IPS DF 19.7 (cell line): ENCODE data around the gene CBLIF.
"Not testable (repeated sequence)": the region's sequence is repeated elsewhere in the genome, so short reads cannot be mapped to it uniquely, and the experiment has no call there.

Experiments used
- DNase-seq: peaks from one replicate; pipeline ENCODE4 v3.0.0-alpha.2; 2013; ENCODE audit warnings: low read depth, low spot score

Gene CBLIF

DNA sequence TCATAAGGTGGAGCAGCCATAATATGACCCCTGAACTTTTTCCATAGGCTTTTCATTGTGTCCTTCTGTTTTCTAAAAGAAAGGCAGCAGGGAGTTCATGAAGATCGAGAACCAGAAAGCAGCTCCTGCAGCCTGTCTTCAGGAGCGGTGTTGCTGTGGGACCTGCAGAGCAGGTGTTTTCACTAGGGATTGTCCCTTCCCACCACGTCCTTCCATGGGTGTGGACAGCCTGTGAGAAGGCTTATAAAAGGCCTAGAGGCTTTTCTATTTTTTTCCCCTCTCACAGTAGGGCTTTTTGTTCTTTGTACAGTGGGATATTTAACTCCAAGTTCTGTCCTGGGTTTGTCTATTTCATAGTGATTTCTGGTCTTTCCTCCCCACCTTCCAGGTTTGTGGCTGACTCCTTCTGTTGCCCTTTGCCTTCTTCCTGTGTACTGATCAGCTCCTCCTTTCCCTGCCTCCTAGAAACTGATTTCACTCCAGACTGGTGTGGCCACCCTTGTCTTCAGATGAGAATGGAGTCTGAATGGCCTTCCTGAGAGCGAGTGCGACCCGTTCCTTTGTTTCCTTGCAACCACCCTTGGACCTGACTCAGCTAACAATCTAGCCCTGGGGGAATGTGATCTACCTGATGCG is 44.8 kb downstream of the CBLIF start:
- no peak for DNase-seq

DNA sequence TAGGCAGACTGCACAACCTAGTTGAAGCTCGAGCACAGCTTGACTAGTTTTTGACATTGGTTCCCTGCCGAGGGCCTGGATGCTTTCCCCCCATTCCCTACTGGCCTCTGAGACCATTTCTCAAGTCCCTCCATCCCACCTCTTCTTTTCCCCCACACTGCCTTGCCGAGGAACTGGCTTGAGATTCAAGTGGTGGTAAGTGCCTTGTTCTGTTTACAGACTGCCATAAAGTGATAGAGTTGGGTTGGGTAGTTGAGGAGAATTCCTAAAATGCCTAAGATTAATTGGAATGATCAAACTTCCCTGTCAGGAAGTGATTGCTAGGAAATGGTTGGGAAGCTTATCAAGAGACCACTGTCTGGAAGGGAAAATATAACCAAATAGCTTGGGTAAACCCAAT is 50.9 kb downstream of the CBLIF start:
- DNase-seq: no peak

DNA sequence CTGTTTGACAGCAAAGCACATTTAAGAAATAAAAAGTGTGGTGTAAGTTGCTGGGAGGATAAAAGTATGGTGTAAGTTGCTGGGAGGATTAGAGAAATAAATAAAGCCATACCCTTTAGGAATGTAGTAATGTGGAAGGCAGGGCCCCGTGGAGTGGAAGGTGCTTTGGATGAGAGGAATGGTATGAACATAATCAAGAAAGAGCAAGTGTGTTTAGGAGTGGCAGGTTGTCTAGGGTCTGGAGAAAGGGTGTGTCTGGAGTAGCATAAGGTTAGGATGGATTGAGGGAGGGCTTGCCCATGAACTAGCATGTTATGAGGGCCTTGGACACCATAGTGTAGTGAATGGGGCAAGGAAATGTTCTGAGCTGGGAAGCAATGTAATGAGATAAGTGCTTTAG is 52.8 kb downstream of the CBLIF start:
- no peak for DNase-seq

DNA sequence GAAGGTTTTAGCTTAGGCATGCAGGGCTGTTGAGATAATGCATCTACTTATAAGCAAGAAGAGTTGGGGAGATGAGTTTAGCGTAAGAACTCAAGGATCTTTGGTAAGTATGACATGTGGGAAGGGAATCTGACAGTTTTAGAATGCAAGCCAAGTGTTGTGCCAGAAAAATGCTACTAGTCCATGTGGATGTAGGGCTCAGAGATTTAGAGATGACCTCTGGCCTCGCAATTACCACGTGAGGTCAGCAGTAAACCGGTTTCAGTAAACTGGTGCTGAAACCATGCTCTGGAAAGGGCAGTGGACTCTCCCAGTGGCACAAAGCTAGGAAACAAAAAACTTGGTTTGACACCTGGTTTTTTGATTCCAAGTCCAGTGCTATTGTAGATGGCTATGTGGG is 53.7 kb downstream of the CBLIF start:
- no peak for DNase-seq

DNA sequence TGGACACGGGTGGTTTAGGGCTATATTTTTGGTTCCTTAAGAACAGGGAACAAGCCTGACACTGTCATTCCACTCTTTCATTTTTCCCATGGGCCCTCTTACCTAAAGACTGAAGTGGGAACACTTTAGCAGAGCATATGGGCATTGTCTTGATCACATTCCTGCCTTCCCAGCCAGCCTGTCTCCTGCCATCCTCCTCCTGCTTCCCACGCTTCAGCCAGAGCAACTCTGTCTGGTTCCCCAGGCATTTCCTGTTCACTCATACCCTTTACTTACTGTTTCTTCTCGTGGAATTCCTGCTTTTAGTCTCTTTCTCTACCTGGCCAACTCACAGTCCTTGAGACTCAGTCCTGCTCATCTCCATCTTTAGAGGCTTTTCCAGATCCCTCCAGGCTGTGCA is 57.5 kb downstream of the CBLIF start:
- DNase-seq: no peak

DNA sequence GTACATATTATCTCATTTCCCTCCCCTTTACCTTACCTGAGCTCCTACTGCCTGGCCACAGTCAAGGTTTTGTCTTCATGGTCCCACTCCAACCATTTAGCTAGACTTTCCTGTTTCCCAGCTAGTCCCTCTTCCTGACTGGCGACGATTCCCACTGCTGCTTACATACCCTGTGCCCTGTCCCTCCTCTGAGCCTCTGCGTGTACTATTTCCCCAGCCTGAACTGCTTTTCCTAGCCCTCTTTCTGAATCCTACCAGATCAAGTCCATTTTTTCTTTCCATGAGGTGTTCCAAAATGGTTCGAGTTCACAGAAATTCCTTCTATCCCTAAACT is 58.1 kb downstream of the CBLIF start:
- no peak for DNase-seq

DNA sequence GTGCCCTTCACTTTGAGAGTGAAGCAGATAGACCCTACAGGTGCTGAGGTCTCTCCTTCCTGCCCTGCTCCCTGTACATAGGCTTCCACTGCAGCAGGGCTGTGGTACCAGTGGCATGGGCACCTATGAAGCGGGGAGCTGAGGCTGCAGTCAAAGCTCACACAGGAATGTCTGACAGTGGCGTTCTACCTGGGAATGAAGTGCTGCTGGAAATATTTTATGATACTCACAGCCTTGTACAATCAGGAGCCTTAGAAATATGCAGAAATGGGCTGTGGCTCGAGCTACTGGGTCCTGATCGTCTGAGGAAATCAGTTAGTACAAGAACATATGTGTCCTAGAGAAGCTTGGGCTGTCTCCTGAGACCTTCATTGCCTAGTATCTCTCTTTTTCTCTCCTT is 59.5 kb downstream of the CBLIF start:
- DNase-seq: no peak

DNA sequence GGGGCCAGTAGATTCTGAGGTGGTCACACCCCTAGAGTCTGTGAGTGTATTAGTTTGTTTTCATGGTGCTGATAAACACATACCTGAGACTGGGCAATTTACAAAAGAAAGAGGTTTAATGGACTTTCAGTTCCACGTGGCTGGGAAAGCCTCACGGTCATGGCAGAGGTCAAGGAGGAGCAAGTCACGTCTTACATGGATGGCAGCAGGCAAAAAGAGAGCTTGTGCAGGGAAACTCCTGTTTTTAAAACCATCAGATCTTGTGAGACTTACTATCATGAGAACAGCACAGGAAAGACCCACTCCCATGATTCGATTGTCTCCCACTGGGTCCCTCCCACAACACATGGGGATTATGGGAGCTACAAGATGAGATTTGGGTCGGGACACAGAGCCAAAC is 60.9 kb downstream of the CBLIF start:
- DNase-seq: not testable (repeated sequence)

DNA sequence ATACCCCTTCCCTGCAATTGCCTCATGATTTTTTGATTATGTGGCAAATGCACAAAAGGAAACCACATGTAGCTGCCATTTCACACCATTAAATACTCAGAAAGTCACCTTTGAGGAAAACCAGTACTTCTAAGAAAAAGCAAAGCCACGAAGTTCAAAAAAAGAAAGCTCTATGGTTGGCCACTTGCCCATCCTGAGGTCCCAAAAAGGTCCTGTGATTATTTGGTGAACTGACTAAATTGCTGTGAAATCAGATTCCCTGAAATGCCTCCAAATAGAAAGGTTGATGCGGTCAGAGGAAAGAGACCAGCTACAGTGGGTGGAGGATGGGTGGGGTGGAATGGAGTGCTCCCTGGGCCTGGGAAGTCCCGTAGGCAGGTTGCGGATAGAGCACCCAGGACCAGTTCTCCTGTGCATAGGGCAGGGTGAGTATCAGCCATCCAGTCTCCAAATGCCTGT is 61.6 kb downstream of the CBLIF start:
- no peak for DNase-seq

DNA sequence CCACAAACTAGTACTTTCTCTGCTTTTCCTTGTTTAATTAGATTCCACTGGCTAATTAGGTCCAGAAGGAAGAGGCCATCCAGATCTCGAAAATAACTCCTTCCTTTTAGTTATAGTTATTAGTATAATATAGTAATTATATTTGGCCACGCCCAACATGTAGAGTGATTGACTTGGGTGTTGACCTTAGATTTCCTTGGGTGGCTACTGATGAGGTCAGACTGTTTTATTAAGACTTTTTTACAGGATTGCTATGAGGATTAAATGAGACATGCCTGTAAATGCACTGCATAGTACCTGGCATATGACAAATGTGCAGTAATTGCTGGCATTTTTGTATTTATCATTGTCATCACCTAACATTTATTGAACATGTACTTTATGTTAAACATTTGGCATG is 63.2 kb downstream of the CBLIF start:
- DNase-seq: no peak

DNA sequence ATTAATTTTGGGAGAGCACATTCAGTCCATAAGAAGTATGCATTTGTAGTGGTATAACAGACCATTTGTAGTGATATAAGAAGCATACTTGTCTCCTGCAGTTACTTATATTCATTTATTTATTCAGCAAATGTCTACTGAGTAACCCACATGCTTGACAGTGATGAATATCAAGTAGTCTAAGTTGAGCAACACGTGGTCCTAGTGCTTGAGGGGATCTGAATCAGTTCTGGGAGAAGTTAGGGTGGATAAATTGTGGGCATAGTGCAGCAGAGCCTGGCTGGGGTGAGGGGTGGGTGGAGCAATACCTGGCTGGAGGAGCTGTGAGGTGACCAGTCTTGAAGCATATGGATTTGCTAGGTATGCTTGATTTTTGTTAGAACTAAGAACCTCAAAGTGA is 65.8 kb downstream of the CBLIF start:
- no peak for DNase-seq
